PC-9 (cell line): ENCODE data around the gene MYRIP.

ENCODE experiments used
- EZH2 ChIP-seq: fragments of 200-600 bp; sonication (generic); IDR thresholded peaks from 2 replicates; pipeline ENCODE4 v1.8.0; 2017; ENCODE audit warnings: antibody characterized with exemption, low read depth
- TF ChIP-seq, protein P1 (sequence below): fragments of 200-600 bp; sonication (generic); conservative IDR thresholded peaks from 2 replicates; pipeline ENCODE4 v1.6.1; 2017; ENCODE audit warnings: mixed run types, antibody characterized with exemption, mild to moderate bottlenecking, moderate library complexity

DNA sequence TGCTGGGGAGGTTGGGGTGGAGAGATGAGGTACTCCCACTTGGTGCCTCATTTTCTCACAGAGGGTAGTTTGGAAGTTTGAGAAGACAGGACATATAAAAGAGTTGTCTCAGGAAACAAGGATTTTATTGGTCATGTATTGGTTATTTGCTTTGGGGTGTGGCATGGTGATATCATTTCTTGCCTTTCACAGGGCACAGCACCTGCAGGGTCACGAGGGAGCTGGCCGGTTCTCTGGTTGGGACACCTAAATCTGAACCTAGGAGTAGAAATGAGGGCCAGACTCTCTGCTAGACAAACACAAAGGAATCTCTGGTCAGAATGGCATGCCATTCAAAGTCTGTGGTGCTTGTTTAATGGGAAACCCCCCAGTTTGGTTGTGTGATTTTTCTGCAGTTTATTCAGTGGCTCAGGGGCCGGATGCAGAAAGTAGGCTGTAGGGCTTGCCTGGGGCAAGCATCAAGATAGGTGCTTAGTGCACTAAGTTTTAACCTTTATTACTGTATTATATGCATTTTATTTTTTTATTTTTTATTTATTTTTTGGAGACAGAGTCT, 262.4 kb downstream of the MYRIP start:
- TF ChIP-seq, protein P1, sequence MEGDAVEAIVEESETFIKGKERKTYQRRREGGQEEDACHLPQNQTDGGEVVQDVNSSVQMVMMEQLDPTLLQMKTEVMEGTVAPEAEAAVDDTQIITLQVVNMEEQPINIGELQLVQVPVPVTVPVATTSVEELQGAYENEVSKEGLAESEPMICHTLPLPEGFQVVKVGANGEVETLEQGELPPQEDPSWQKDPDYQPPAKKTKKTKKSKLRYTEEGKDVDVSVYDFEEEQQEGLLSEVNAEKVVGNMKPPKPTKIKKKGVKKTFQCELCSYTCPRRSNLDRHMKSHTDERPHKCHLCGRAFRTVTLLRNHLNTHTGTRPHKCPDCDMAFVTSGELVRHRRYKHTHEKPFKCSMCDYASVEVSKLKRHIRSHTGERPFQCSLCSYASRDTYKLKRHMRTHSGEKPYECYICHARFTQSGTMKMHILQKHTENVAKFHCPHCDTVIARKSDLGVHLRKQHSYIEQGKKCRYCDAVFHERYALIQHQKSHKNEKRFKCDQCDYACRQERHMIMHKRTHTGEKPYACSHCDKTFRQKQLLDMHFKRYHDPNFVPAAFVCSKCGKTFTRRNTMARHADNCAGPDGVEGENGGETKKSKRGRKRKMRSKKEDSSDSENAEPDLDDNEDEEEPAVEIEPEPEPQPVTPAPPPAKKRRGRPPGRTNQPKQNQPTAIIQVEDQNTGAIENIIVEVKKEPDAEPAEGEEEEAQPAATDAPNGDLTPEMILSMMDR: no peak
- no peak for TF ChIP-seq EZH2
